PFSK-1 (cell line): Measurements from ENCODE around the gene CALML5.

Experiments
- FOXP2 ChIP-seq: optimal IDR thresholded peaks from 2 replicates; pipeline ENCODE3; 2011; ENCODE audit warnings: borderline replicate concordance, control low read depth, inconsistent platforms; ENCODE audit not compliant: insufficient read depth; ENCODE audit errors: extremely low read length, extremely low read depth
- POLR2AphosphoS5 ChIP-seq: IDR thresholded peaks from 2 replicates; pipeline ENCODE4 v1.6.1; 2012; ENCODE audit warnings: low read depth, mild to moderate bottlenecking, control low read depth, low read length, moderate library complexity
- SIN3A ChIP-seq: IDR thresholded peaks from 2 replicates; pipeline ENCODE4 v1.6.1; 2012; ENCODE audit warnings: mild to moderate bottlenecking, low read length, moderate library complexity, borderline replicate concordance; ENCODE audit not compliant: insufficient read depth
- TAF1 ChIP-seq: IDR thresholded peaks from 2 replicates; pipeline ENCODE4 v1.6.1; 2012; ENCODE audit warnings: low read length, control low read depth, borderline replicate concordance; ENCODE audit not compliant: insufficient read depth
- TF ChIP-seq, protein P1 (sequence below), 2 experiments: IDR thresholded peaks; 2 replicates each; pipeline versions ENCODE4 v1.6.1 to v1.8.0; 2011 to 2012; ENCODE audit warnings: low read depth in 2 of 2, low read length in 2 of 2, control low read depth in 1 of 2, inconsistent platforms in 1 of 2, mild to moderate bottlenecking in 1 of 2, moderate library complexity in 1 of 2; ENCODE audit not compliant: insufficient read depth in 1 of 2

Gene CALML5

DNA sequence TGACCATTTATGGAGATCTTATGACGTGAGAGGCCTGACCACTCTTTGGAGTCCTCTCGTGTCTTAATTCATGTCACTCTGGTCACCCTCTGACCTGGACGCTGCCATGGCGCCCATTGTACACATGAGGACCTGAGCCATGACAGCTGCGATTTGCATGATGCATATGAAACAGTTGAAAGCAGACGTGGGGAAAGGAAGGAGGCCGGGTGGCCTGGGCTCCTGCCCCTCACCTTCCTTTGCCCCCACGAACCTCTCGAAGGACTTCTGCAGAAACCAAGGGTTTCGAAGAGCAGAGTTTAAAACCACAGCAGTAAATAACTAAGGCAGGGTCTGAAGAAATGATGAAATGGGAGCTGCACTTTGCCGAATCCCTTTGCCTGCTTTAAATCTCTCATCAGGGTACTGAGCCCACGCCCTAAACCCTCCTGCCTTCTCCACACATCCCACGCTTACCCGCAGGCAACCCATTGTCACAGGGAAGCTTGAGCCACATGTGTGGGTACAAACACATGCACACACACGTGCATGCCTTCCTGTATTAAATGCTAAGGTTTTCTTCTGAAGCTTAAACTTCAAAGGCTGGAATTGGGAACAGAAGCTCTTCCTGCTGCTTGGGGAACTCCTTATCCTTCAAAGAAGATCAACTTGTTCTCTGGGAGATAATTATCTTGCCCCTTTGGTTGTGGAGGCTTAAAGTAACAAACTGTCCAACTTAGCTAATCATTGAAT lies 13.7 kb upstream of the CALML5 start:
- no peak for TF ChIP-seq POLR2AphosphoS5
- no peak for TF ChIP-seq FOXP2
- TF ChIP-seq, protein P1, sequence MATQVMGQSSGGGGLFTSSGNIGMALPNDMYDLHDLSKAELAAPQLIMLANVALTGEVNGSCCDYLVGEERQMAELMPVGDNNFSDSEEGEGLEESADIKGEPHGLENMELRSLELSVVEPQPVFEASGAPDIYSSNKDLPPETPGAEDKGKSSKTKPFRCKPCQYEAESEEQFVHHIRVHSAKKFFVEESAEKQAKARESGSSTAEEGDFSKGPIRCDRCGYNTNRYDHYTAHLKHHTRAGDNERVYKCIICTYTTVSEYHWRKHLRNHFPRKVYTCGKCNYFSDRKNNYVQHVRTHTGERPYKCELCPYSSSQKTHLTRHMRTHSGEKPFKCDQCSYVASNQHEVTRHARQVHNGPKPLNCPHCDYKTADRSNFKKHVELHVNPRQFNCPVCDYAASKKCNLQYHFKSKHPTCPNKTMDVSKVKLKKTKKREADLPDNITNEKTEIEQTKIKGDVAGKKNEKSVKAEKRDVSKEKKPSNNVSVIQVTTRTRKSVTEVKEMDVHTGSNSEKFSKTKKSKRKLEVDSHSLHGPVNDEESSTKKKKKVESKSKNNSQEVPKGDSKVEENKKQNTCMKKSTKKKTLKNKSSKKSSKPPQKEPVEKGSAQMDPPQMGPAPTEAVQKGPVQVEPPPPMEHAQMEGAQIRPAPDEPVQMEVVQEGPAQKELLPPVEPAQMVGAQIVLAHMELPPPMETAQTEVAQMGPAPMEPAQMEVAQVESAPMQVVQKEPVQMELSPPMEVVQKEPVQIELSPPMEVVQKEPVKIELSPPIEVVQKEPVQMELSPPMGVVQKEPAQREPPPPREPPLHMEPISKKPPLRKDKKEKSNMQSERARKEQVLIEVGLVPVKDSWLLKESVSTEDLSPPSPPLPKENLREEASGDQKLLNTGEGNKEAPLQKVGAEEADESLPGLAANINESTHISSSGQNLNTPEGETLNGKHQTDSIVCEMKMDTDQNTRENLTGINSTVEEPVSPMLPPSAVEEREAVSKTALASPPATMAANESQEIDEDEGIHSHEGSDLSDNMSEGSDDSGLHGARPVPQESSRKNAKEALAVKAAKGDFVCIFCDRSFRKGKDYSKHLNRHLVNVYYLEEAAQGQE (IDR thresholded peaks at IDR 0.05; ENCODE audit: insufficient read depth in 1 of 2, low read depth in 2 of 2, low read length in 2 of 2): no peak
- no peak for TF ChIP-seq TAF1
- TF ChIP-seq SIN3A: no peak

DNA sequence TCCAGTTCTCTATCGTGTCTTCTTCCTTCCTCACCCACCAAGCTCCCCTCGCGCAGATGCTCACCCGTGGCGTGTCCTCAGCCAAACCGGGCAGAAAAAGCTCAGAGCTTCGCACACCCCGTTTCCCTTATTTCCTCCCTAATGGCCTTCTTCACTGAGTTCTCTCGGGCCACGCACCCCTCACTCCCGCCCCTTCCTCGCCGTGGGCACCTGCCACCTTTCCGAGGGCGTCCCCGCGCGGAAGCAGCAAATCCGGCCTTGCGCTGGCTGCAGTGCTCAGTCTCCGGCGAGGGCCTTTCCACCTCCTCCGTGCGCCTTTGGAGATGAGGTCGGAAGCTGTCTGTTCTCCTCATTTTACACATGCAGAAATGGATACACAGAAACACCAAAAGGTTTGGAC lies 13.0 kb upstream of the CALML5 start:
- TF ChIP-seq, protein P1 (IDR thresholded peaks at IDR 0.05; ENCODE audit: insufficient read depth in 1 of 2, low read depth in 2 of 2, low read length in 2 of 2): no peak
- TF ChIP-seq POLR2AphosphoS5: no peak
- TF ChIP-seq TAF1: no peak
- TF ChIP-seq FOXP2: no peak
- no peak for TF ChIP-seq SIN3A

DNA sequence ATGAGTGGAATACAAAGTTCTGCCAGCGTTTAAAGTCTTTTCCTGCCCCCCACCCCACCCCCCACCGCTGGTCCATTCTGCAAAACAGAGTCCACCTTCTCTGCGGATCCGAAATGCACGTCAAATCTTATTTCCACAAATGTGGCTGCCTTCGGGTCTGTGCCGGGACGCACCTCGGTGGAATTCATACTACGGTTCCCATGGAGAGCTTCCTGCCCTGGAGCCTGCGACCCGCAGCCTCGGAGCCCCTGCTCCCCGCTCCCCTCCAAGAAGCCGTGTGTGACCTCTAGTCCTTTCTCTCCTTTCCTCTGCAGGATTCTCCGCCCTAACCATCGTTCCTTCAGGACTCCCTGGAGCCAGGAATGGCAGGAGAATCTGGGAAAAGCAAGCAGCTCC lies 12.5 kb upstream of the CALML5 start:
- TF ChIP-seq, protein P1 (IDR thresholded peaks at IDR 0.05; ENCODE audit: insufficient read depth in 1 of 2, low read depth in 2 of 2, low read length in 2 of 2): no peak
- no peak for TF ChIP-seq POLR2AphosphoS5
- TF ChIP-seq FOXP2: no peak
- TF ChIP-seq TAF1: no peak
- no peak for TF ChIP-seq SIN3A

DNA sequence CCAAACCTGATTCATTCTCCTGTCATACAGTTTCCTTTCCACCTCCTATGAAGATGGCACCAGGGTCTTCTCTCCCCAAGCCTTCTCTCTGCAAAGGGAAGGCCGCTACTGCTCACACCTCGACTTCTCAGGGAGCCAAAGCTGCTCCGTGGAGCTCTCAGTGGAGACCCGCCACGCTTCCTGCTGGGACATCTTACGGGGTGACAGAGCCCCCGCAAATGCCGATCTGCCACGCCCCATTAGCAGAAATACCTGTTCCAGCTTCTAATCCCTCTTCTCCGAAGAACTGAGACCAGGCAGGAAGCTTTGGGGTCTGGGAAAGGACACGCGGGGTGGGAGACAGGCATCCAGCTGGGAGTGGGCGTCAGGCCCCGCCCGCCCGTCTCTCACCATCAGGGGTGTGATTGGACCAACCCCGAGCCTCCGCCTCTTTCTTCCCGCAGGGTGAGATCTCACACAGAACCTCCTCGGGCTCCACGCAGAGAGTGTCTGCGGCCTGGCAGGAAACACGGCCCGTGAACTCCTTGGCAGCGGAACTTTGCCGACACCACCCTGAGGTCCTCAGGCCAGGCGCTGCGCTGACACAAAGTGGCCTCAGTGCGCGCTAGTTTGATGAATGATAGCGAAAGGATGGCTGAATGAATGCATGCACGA lies 12.0 kb upstream of the CALML5 start:
- TF ChIP-seq POLR2AphosphoS5 (no peak), TAF1 (no peak), SIN3A (no peak), FOXP2 (no peak)
- TF ChIP-seq, protein P1 (IDR thresholded peaks at IDR 0.05; ENCODE audit: insufficient read depth in 1 of 2, low read depth in 2 of 2, low read length in 2 of 2): no peak
